Measurements from ENCODE around the gene ZBTB44.

DNA sequence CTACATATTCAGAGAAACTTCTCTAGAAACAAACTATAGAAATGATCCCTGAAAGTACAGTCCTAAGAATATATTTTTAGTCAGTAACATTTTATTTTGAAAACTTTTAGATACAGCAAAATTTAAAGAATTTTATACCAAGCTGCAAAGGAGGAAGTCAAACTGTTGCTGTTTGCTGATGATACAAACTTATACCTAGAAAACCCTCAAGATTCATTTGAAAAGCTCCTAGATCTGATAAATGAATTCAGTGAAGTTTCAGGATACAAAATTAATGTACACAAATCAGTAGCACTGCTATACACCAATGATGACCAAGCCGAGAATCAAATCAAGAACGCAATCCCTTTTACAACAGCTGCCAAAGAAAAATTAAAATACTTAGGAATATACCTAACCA, 10.1 kb downstream of the ZBTB44 start:
- TF ChIP-seq, protein P1, sequence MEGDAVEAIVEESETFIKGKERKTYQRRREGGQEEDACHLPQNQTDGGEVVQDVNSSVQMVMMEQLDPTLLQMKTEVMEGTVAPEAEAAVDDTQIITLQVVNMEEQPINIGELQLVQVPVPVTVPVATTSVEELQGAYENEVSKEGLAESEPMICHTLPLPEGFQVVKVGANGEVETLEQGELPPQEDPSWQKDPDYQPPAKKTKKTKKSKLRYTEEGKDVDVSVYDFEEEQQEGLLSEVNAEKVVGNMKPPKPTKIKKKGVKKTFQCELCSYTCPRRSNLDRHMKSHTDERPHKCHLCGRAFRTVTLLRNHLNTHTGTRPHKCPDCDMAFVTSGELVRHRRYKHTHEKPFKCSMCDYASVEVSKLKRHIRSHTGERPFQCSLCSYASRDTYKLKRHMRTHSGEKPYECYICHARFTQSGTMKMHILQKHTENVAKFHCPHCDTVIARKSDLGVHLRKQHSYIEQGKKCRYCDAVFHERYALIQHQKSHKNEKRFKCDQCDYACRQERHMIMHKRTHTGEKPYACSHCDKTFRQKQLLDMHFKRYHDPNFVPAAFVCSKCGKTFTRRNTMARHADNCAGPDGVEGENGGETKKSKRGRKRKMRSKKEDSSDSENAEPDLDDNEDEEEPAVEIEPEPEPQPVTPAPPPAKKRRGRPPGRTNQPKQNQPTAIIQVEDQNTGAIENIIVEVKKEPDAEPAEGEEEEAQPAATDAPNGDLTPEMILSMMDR (IDR thresholded peaks at IDR 0.05) = no peak
- no peak for TF ChIP-seq POLR2AphosphoS5 (IDR thresholded peaks at IDR 0.05; ENCODE audit: low read depth, low read length)
- TF ChIP-seq, protein P2, sequence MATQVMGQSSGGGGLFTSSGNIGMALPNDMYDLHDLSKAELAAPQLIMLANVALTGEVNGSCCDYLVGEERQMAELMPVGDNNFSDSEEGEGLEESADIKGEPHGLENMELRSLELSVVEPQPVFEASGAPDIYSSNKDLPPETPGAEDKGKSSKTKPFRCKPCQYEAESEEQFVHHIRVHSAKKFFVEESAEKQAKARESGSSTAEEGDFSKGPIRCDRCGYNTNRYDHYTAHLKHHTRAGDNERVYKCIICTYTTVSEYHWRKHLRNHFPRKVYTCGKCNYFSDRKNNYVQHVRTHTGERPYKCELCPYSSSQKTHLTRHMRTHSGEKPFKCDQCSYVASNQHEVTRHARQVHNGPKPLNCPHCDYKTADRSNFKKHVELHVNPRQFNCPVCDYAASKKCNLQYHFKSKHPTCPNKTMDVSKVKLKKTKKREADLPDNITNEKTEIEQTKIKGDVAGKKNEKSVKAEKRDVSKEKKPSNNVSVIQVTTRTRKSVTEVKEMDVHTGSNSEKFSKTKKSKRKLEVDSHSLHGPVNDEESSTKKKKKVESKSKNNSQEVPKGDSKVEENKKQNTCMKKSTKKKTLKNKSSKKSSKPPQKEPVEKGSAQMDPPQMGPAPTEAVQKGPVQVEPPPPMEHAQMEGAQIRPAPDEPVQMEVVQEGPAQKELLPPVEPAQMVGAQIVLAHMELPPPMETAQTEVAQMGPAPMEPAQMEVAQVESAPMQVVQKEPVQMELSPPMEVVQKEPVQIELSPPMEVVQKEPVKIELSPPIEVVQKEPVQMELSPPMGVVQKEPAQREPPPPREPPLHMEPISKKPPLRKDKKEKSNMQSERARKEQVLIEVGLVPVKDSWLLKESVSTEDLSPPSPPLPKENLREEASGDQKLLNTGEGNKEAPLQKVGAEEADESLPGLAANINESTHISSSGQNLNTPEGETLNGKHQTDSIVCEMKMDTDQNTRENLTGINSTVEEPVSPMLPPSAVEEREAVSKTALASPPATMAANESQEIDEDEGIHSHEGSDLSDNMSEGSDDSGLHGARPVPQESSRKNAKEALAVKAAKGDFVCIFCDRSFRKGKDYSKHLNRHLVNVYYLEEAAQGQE (IDR thresholded peaks at IDR 0.05; ENCODE audit: insufficient read depth in 1 of 2, low read depth in 2 of 2, low read length in 1 of 2) = no peak
- no peak for TF ChIP-seq TCF7L2 (IDR thresholded peaks at IDR 0.05; ENCODE audit: low read depth, low read length)
- no peak for TF ChIP-seq SIN3A (IDR thresholded peaks at IDR 0.05; ENCODE audit: borderline replicate concordance, insufficient read depth, low read depth, low read length)
